CD4-positive, alpha-beta T cell treated with Interleukin-4 for 1 hour (primary cell): ENCODE data around the gene NAA25.
"Not testable (repeated sequence)": the region's sequence is repeated elsewhere in the genome, so short reads cannot be mapped to it uniquely, and the experiment has no call there.

Source experiments
- DNase-seq, 2 donors: peaks; one replicate each; pipeline ENCODE4 v3.0.0-alpha.2; 2020 to 2022

The NAA25 gene

DNA sequence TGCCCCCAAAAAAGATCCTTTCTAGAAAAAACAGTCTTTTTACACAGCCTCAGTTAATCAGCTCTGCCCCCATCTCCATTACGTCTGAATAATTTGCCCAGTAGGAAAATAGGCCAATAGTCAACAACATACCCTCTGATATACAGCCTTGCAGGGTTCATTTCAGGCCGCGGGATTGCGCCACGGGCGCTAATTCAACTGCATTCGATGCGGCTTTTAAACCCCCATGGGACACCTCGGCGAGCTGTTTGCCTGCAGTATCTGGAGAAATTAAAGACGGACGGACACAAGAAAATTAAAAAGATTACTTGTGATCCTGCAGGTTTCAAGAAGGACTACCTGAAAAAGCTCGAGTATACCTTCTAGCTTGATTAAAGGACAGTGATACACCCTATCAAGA, 59.2 kb downstream of the NAA25 start:
- no peak for DNase-seq

DNA sequence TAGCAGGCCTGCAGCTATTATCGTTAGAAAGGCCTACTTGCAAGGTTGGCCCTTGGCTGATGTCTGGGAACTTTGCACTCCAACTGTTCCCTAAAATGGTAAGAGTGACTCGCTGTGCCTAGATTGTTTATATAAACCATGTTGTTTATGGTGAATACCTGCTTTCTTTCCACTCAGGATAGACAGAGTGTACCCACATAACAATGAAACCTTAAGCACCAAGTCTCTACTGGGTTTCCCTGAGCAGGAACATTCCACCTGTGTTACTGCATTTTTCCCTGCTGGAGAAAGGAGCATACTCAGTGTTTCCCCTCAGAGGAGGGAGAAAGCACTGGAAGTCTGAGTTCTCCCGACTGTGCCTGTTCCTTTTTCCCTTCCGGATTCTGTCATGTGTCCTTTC, 62.6 kb downstream of the NAA25 start:
- DNase-seq = no peak

DNA sequence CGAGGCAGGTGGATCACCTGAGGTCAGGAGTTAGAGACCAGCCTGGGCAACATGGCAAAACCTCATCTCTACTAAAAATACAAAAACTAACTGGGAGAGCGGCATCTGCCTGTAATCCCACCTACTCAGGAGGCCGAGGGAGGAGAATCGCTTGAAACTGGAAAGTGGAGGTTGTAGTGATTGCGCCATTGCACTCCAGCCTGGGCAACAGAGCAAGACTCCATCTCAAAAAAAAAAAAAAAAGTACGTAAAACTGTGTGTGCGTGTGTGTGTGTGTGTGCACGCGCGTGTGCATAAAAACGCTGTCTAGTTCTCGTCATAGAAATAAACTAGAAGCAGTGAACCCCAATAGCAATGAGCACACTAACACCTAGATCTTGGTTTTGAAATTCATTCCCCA, 72.0 kb downstream of the NAA25 start:
- DNase-seq = not testable (repeated sequence)

DNA sequence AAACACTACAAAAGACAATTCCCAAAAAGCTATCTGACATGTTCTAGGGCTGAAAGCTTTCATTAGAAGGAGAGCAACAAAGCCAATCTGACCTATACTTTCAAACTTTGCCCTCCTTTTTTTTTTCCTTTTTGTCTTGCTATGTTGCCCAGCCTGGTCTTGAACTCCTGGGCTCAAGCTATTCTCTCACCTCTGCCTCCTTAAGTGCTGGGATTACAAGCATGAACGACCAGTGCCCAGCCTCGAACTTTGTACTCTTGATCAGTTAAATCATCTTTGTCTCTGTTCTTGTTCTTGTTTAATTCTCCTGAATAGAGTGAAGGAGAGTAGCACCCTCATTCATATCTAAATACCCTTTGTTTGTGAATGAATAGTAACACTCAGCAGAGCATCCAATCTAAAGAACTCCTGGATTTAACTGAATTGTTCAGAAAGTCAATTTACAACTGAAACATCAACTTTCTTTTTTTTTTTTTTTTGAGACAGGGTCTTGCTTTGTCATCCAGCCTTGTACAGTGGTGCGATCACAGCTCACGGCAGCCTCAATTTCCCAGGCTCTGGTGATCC, 73.3 kb downstream of the NAA25 start:
- DNase-seq = no peak

DNA sequence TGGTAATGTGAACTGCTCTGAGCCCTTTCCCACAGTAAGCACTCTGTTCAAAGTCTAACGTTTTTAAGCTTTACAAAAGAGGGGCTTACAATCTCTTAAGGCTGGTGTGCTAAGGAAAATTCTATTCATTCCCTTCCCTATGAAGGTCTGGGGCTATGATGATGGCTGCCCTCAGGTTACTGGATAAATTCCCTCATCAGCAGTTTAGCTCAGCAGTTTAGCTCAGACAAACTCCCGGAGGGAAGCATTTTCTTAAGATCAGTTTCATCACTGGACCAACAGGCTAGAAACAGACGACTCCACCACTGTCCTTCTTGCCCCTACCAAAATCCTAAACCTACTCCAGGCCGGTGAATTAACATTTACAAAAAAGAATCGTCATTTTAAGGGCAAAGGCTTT, 76.3 kb downstream of the NAA25 start:
- no peak for DNase-seq

DNA sequence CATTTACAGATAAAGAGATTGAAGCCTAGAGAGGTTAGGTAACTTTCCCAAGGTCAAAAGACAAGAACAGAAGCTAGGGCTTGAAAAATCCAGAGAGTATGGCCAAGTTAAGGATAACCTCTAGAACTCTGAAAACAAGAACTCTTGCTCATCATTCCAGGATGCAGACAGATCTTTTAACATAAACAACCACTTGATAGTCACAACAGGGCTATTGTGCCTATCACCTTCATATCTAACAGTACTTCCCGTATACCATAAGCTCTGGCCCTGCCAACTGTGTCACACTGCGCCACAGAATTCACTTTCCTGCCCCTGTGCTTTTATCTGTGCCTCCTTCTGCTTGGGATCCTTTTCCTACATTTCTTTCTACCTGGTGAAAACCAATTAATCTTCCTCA, 77.1 kb downstream of the NAA25 start:
- no peak for DNase-seq

DNA sequence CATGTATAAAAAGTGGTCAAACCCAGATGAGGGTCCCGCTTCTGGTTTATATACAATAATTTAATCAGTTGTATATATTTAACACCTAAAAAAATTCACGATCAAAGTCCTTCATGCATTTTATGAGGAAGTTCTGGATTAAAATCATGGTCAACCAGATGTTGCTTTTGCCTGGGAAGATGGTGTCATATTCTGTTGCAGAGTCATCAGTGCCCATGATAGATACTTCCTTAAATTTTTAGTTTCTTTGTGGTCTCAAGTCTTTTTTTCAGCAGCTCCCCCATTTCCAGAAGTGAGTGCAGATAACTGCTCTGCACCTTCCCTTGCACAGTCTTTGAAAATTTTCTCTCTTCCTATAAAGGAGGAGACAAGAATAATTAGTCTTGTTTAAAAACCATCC, 79.3 kb downstream of the NAA25 start:
- no peak for DNase-seq

DNA sequence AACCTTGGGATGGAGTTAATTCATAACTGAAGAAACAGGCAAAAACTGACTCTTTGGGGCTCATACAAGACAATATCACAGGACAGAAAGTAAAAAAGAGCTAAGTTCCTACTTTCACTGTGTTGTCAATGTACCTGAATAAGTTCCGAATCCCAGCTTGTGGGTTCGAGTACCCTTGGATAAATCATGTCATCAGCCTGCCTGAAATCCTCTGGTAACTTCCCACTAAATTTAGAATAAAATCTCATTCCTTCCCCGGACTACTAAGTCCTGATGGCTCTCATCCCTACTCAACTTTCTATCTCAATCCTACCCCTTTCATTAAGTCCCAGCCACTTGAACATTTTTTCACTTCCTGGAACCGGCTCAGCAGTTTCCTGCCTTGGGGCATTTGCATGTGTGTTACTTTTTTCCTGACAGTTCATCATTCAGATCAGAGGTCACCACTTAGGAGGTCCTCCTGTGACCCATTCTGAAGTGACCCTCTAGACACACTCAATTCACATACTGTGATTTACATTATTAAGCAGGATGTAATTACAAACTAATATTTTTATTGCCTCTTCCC, 82.7 kb downstream of the NAA25 start:
- no peak for DNase-seq

DNA sequence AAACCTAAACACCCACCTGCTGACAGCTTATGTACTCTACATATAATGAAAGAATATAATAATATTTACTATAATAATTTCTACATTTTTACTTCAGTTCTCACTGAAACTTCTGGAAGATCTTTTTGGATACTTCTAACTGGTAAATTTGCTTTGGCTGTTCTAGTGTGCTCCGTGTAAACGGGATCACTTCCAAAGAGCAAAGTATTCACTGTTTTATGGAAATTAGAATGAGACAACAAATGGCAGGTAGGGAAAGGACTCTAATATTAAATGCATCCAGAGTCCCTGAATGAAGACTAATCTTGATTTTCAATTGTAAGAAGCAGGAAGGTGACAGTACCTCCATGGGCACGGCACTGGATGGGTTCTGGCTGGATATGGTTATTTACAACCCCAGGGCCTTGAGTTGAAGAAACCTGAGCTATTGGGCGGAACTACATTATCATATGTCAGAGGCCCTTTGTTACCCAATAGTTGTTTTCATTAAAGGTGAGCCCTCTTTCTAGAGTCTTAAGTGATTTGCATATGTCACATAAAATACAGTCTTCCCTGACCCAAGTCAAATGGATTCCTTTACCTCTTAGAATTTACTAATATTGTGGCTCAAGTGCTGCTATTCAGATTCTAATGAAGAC, 84.7 kb downstream of the NAA25 start:
- no peak for DNase-seq

DNA sequence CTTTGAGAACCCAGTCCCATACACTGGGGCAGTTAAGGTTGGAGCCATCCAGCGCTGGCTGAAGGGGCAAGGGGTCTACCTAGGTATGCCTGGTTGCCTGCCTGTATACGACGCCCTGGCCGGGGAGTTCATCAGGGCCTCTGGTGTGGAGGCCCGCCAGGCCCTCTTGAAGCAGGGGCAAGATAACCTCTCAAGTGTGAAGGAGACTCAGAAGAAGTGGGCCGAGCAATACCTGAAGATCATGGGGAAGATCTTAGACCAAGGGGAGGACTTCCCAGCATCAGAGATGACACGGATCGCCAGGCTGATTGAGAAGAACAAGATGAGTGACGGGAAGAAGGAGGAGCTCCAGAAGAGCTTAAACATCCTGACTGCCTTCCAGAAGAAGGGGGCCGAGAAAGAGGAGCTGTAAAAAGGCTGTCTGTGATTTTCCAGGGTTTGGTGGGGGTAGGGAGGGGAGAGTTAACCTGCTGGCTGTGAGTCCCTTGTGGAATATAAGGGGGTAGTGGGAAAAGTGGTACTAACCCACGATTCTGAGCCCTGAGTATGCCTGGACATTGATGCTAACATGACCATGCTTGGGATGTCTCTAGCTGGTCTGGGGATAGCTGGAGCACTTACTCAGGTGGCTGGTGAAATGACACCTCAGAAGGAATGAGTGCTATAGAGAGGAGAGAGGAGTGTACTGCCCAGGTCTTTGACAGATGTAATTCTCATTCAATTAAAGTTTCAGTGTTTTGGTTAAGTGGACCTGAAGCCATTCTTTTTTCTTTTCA, 86.2 kb downstream of the NAA25 start:
- no peak for DNase-seq

DNA sequence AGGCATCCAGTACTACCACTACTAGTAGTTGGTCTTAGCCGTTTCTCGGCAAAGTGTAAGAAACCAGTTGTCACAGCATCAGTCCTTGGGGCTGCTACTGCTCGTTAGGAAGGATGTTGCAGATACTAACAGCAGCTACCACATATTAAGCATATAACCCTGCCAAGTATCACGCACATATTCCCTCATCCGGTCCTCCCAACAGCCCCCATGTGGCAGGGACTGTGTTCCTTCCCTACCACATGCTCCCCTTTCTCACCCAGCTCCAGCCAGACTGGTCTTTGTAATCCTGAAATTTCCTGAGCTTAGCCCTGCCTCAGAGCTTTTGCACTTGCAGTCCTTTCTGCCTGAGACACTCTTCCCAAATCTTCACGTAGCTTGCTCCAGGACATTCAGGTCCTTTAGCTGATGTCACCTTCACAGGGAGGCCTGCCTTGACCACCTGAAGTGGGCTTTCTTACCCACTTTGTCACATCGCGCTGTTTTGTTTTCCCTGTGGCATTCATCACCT, 87.6 kb downstream of the NAA25 start:
- no peak for DNase-seq

DNA sequence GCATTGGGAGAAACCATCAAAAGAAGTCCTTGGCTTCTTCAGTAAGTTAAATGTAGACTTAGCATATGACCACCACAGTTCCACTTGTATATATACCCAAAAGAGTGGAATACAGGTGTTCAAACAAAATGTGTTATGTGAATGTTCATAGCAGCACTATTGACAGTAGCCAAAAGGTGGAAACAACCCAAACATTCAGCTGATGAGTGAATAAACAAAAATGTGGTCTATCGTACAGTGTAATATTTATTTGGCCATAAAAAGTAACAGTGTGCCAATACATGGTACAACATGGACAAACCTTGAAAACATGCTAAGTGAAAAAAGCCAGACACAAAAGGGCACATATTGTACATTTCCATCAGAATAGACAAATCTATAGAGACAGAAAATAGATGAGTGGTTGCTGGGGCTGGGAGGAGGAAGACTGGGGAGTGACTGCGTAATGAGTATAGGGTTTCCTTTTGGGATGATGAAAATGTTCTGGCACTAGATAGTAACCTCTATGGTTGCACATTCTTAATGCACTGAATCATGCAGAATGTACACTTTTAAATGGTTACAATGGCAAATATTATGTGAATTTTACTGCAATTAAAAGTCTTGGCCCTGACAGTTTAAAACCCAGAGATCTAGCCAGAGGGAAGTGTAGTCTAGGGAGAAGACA, 89.9 kb downstream of the NAA25 start:
- DNase-seq = no peak

DNA sequence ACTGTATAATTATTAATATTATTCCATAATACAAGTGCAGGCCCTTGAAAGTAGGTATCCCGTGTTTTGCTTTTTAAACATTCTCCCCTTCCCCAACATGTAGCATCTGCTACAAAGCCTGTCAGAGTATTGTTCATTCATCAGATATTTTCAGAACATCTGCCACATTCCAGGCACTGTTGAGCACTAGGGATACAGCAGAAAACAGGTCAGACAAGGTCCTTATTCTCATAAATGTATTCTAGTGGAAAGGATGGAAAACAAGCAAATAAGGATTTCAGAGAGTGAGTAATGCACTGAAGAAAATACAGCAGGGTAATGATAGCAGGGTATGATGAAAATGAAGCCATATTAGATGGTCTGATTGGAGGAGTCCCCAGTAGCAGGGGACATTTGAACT, 91.5 kb downstream of the NAA25 start:
- DNase-seq = no peak

DNA sequence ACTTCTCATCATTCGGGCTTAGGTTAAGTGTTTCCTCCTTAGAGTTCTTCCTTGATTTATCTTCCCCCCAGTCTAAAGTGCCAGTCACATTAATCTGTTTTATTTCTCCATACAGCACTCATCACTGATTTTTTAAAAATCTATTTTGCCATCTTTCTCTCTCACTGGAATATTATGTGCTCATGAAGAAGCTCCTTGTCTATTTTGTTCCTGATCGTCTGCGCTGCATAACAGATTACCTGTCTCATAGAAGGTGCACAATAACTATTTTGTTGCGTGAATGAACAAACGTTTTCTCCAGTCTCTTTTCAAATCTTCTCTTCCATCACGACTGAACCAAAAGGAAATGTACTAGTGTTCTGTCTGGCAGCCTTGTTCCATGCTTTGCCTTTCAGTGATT, 92.6 kb downstream of the NAA25 start:
- DNase-seq = no peak

DNA sequence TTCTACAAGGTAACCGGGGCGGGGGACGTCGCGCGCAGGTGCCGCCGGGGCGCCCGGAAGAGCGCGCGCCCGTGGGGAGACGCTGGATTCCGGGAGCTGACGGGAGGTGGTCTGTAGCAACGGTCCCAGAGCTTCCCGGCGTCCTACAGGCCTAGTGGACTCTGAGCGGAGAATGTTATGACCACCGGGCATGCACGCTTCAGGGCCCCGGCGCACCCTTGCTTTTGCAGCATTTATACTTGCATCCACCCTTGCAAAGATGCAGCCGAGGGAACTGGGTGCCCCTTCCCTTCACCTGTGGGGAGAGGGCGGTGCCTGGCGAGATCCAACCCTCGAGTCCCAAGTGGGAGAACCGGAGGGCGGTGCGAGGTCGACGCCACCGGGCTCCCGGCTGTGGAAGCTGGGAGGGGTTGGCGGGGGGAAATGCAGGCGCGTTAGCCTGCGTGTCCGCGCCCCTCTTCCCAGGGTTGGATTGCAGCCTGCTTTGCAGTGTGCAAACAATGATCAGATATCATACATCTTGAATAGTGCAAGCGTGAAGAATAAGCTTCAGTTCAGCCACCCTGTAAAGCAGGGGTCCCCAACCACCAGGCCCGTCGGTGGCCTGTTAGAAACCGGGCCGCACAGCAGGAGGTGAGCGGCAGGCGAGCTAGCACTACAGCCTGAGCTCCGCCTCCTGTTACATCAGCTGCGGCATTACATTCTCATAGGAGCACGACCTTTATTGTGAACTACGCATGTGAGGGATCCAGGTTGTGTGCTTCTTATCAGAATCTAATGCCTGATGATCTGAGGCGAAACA, 94.8 kb downstream of the NAA25 start:
- peak; percentile 72 to 80 for DNase-seq

DNA sequence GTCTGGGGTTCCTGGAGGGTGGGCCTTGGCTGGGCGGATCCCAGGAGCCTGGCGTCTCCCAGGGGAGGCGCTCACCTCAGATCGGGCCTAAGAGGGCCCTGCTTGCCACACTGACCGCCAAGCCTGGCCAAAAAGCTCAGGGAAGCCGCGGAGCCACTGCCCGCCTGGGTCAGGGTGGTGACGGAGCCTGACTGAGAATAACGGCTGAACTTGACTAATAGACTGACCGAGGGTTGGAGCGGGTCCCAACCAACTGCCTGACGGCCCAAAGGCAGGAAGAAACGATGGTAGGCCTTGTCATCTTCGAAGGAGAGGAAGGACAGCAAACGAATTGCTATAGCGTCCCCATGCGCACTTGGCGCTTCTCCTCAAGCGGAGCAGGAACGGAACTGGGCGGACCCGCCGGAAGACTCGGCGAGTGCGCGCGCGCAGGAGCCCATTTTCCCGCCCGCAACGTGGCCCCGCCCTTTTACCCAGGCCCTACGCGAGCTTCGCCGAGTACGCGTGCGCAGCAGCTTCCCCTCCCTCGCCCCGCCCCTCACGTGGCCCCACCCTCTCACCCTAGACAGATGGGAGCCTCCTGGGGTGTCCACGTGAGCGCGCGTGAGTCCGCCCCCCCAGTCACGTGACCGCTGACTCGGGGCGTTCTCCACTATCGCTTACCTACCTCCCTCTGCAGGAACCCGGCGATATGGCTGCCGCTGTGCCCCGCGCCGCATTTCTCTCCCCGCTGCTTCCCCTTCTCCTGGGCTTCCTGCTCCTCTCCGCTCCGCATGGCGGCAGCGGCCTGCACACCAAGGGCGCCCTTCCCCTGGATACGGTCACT, 95.6 kb downstream of the NAA25 start, which contains the start of the genes ERP29 and TMEM116:
TSS of gene ERP29 (plus strand) at position 652 of the 826 bp plus-strand sequence. CDS start at position 692, 40 bp downstream.
TSS of gene TMEM116 (minus strand) at position 391 of the 826 bp plus-strand sequence. CDS start 7,895 bp downstream, outside the sequence.
- DNase-seq = peak; percentile 99 to 100

DNA sequence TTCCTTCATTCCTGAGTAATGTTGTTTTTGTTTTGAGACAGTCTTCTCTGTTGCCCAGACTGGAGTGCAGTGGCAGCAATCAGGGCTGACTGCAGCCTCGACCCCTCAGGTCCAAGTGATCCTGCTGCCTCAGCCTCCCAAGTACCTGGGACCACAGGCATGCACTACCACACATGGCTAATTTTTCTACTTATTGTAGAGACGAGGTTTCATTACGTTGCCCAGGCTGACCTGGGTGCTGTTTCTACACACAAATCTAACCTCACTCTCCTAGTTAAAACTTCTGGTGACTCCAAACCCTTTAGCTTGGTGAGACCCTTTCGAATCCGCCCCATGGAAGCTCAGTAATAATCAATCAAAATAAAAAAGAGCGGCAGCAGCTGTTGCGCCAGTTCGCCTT, 96.9 kb downstream of the NAA25 start:
- no peak for DNase-seq

DNA sequence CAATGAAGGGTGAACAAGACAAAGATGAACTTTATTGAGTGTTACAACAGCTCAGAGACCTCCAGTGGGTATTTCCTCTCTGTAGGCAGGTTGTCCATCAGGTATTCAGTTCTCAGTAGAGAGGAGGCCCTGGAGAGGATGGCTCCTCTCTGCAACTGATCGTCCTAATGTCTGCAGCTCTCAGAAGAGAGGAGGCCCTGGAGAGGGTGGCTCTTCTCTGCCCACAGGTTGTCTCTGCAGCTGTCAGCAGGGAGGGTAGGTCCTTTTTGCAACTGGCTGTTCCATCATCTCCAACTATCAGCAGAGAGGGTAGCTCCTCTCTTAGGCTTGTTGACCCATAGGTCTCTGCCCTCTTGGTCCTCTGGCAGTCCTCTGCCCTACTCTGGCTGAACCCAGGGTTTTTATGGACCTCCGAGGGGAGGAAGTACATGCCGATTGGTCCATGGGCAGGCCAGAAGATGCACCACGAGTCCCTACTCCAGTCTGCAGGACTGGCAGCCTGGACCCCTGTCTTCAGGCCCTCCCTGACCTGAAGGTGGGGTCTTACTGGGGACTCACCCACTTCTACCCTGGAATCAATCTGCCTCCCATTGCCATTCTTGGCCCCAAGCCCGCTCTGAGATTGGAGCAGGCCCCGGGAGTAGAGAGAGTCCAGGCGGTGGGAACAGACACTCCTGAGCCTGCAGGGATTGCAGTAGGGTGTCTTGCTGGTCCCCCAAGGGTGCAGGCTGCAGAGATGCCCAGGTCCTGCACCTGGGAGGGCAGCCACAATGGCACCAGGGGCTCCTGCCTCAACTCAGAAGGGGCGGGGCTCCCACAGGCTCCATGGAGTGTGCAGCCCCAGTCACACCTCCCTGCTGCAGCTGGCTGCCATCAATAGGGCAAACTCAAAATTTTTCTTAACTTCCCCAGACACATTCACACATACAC, 97.9 kb downstream of the NAA25 start:
- no peak for DNase-seq

DNA sequence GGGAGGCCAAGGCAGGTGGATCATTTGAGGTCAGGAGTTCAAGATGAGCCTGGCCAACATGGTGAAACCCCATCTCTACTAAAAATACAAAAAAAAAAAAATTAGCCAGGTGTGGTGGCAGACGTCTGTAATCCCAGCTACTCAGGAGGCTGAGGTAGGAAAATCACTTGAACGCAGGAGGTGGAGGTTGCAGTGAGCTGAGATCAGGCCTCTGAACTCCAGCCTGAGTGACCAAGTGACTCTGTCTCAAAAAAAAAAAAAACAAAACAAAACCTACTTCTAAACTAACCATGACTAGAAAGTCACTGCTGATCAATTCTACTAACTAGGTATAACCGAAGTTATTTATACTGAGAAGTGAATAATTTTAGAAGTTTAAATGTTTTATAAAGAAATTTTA, 99.0 kb downstream of the NAA25 start:
- not testable (repeated sequence) for DNase-seq

DNA sequence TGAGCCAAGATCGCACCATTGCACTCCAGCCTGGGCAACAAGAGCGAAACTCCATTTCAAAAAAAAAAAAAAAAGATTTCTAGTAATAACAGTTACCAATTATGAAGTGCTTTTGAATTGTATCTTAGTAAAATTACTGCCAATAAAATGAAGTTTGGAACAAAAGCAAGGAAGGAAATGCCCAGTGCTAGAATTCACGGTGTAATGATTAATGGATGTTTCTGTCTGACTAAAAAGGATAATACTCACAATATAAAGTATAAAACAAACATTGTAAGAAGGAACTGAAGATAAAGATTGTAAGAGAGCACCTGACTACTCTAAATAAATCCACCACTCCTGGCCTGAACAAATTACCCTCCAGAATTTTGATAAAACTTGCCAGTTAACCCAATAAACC, 99.7 kb downstream of the NAA25 start:
- DNase-seq = no peak
